Transverse colon (tissue), 4 donors: Measurements from ENCODE around the gene NR2F6. TPM values are rescaled to one million over a fixed set of nuclear protein-coding genes. Genes with fewer than 3 reads are reported as not detected.

Experiments used
- DNase-seq: peaks from one replicate; pipeline ENCODE4 v3.0.0-alpha.2; 2019
- H3K27ac ChIP-seq, 4 donors: fragments of 200-600 bp; sonication (generic); 2 replicates each; pipeline ENCODE4 v1.5.1; 2016 to 2018; ENCODE audit warnings: inconsistent platforms in 4 of 4
- H3K27me3 ChIP-seq: fragments of 200-600 bp; sonication (generic); 2 replicates; pipeline ENCODE4 v1.5.1; 2017; ENCODE audit warnings: inconsistent platforms
- H3K36me3 ChIP-seq, 4 donors: fragments of 200-600 bp; sonication (generic); 2 replicates each; pipeline ENCODE4 v1.5.1; 2017 to 2019; ENCODE audit warnings: inconsistent platforms in 4 of 4
- H3K4me1 ChIP-seq, 4 donors: fragments of 200-600 bp; sonication (generic); 2 replicates each; pipeline ENCODE4 v1.5.1; 2017 to 2020; ENCODE audit warnings: inconsistent platforms in 4 of 4
- H3K4me3 ChIP-seq, 4 donors: fragments of 200-600 bp; sonication (generic); 1 replicate in 1 of 4; 2 replicates in 3 of 4; pipeline versions ENCODE4 v1.5.1 to v1.6.1; 2017 to 2019; ENCODE audit warnings: inconsistent platforms in 4 of 4
- H3K9me3 ChIP-seq, 2 donors: fragments of 200-600 bp; sonication (generic); 2 replicates each; pipeline ENCODE4 v1.5.1; 2017 to 2019; ENCODE audit warnings: inconsistent platforms in 2 of 2
- EP300 ChIP-seq: sonication (generic); formaldehyde crosslinking; IDR thresholded peaks from one replicate; pipeline ENCODE4 v1.6.1; 2017; ENCODE audit warnings: antibody characterized with exemption, low read depth
- POLR2A ChIP-seq: fragments of 450-650 bp; IDR thresholded peaks from one replicate; pipeline ENCODE4 v1.6.1; 2016; ENCODE audit warnings: antibody characterized with exemption, mild to moderate bottlenecking, moderate library complexity
- POLR2AphosphoS5 ChIP-seq, 3 donors: sonication (generic); formaldehyde crosslinking; IDR thresholded peaks; one replicate each; pipeline ENCODE4 v1.6.1; 2016; ENCODE audit warnings: antibody characterized with exemption in 3 of 3
- WGBS, 2 donors: methylation state at CpG; one replicate each; pipeline ENCODE4 v1.1.5; 2018; ENCODE audit warnings: low coverage in 1 of 2; 5-methylcytosine and 5-hydroxymethylcytosine counted together
- in situ Hi-C, 4 donors: fragments of 200-750 bp; cut with MboI; loops; one replicate each; pipeline versions ENCODE4 v1.15.0 to v1.15.1; 2017; ENCODE audit warnings: low sequenced_read_pairs in 3 of 4, low pct_ligation_motif_present in 1 of 4, low pct_unique_long_range_greater_than_20kb in 1 of 4
- intact Hi-C: fragments of 100-400 bp; cut with DNase I; formaldehyde crosslinking; loops from one replicate; pipeline ENCODE4 v1.15.1; 2023; ENCODE audit warnings: low total_unique reads
- total RNA-seq, 4 donors: library from RNA; depleted of rRNA; stranded (reverse); fragments of >200 nt; gene quantifications; one replicate each; pipeline ENCODE4 v1.1.0, GENCODE V29; 2016
- TF ChIP-seq, protein P1 (sequence below), 5 experiments: fragments of 200-600 bp in 3 of 5; fragments of 450-650 bp in 2 of 5; sonication (generic) in 3 of 5; IDR thresholded peaks; 1 replicate in 2 of 5; 2 replicates in 3 of 5; pipeline ENCODE4 v1.5.1; 2016 to 2017; ENCODE audit warnings: antibody characterized with exemption in 5 of 5, inconsistent platforms in 3 of 5, mild to moderate bottlenecking in 2 of 5, moderate library complexity in 1 of 5

NR2F6 gene
- total RNA-seq, 4 donors from 2014 or later, result 156 to 362 (median 206) TPM

DNA sequence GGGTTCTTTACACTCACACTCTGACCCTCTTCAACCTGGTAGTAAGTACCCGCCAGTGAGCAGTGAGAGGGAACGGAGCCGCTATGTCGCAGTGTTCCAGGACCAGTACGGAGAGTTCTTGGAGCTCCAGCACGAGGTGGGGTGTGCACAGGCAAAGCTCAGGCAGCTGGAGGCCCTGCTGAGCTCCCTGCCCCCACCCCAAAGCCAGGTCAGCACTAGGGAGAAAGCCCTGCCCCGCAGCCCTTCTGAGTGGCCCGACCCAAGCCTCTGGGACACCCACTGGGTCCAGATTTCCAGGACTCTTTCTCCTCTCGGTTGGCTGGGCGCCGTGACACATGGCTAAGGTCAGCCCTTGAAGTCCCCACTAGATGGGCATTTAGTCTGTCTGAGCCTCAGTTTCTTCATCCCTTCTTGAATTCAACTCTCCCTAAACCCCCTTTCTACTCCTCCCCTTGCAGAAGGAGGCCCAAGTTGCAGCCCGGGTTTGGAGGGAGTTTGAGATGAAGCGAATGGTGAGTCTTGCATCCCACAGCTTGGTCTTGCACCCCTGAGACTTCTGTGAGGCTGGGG lies 17.8 kb downstream of the NR2F6 start:
- intact Hi-C loops, result no loop called here
- H3K9me3 ChIP-seq, result no peaks in the 10 kb centered on the region
- no peak for DNase-seq
- H3K36me3 ChIP-seq, result peaks cover 0 to 20% (median 7%) of the 10 kb centered on the region in 4 donors
- TF ChIP-seq EP300 (no peak), POLR2AphosphoS5 (IDR thresholded peaks at IDR 0.05) (no peak), POLR2A (no peak)
- TF ChIP-seq, protein P1, sequence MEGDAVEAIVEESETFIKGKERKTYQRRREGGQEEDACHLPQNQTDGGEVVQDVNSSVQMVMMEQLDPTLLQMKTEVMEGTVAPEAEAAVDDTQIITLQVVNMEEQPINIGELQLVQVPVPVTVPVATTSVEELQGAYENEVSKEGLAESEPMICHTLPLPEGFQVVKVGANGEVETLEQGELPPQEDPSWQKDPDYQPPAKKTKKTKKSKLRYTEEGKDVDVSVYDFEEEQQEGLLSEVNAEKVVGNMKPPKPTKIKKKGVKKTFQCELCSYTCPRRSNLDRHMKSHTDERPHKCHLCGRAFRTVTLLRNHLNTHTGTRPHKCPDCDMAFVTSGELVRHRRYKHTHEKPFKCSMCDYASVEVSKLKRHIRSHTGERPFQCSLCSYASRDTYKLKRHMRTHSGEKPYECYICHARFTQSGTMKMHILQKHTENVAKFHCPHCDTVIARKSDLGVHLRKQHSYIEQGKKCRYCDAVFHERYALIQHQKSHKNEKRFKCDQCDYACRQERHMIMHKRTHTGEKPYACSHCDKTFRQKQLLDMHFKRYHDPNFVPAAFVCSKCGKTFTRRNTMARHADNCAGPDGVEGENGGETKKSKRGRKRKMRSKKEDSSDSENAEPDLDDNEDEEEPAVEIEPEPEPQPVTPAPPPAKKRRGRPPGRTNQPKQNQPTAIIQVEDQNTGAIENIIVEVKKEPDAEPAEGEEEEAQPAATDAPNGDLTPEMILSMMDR (IDR thresholded peaks at IDR 0.05), result no peak
- H3K4me1 ChIP-seq, result peaks cover 5 to 22% (median 14%) of the 10 kb centered on the region in 4 donors
- H3K27me3 ChIP-seq, result no peaks in the 10 kb centered on the region
- H3K27ac ChIP-seq, result no peak overlapping the region
- WGBS, 2 donors, result 82 to 100% methylated on average over 3 to 13 of the region's 13 CpGs
- in situ Hi-C loops, result no loop called here
- H3K4me3 ChIP-seq, result no peak overlapping the region

DNA sequence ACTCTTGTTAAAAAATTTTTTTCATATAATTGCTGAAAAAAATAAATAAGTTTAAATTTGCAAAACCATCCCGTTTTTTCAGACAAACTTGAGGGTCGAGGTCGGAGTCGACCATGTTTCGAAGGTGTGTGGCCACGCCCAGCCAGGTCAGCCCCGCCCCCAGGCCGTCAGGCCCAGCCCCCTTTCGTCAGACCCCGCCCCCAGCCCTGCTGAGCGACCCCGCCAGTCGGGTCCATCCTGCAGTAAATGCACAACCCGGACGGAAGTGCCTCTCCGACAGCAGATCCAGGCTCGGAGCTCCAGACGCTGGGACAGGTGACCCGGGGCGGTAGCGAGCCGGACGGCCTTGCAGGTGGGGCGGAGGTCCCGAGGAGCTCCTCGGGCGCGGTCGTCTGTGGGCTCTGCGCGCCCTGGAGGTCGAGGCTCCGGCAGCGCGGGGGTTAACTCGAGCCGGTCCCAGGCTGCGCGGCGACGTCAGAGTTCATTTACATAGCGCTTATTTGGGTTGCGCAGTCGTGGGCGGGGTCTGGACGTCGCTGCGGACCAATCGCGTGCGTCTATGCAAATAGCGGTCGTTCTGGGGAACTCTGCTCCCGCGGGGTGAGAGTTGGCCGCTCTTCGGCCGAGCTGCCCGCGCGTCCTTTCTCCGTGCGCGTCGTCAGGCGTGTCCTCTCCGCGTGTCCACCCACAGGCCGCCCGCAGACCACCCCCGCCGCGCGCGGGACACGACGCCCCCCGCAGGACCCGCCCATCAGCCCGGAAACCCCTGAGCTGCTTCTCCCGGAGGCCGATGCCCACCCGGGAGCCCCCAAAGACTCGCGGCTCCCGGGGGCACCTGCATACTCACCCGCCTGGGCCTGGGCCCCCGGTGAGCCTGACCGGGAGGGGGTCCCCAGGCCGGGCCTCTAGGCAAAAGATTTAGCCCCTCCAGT lies 19.5 kb downstream of the NR2F6 start, which contains the start of gene OCEL1:
Gene OCEL1 (plus strand): TSS at position 225 of the 932 bp plus-strand sequence. CDS start 22 bp downstream, at position 247.
- H3K27me3 ChIP-seq, result no peaks in the 10 kb centered on the region
- peak; percentile 99 for DNase-seq
- H3K27ac ChIP-seq, result peak within 1 kb of the TSS; percentile 94 to 97 (median 94)
- in situ Hi-C loops (no loop called here), intact Hi-C loops (no loop called here)
- TF ChIP-seq, protein P1 (IDR thresholded peaks at IDR 0.05), result no peak
- TF ChIP-seq POLR2AphosphoS5 (IDR thresholded peaks at IDR 0.05) (peak; percentile 71 to 86 (median 86)), POLR2A (peak; percentile 86), EP300 (peak; percentile 66)
- H3K36me3 ChIP-seq, result peaks cover 0 to 4% (median 2%) of the 10 kb centered on the region in 4 donors
- 1% methylated on average over 25 of the region's 90 CpGs; no CpG with 5 or more reads in 1 of the 2 donors for WGBS, 2 donors
- peak within 1 kb of the TSS; percentile 42 to 88 (median 57) for H3K4me3 ChIP-seq
- no peaks in the 10 kb centered on the region for H3K9me3 ChIP-seq
- H3K4me1 ChIP-seq, result peaks cover 5 to 22% (median 14%) of the 10 kb centered on the region in 4 donors

DNA sequence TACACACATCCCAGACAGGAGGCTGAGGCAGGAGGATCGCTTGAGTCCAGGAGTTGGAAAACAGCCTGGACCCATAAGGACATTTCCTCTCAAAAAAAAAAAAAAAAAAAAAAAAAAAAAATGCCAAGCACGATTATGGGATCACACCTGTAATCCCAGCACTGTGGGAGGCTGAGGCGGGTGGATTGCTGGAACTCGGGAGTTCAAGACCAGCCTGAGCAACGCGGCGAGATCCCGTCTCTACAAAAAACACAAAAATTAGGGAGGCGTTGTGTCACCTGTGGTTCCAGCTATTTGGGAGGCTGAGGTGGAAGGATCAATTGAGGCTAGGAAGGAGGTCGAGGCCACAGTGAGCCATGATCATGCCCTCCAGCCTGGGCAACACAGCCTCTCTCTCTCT lies 20.7 kb downstream of the NR2F6 start:
- peak overlapping the region in 2 of 4 donors; percentile 94 to 95 for H3K27ac ChIP-seq
- in situ Hi-C loops, result no loop called here
- 33 to 76% methylated on average over 2 to 10 of the region's 10 CpGs for WGBS, 2 donors
- TF ChIP-seq POLR2AphosphoS5 (IDR thresholded peaks at IDR 0.05) (no peak), EP300 (no peak), POLR2A (no peak)
- TF ChIP-seq, protein P1 (IDR thresholded peaks at IDR 0.05), result no peak
- DNase-seq, result no peak
- H3K4me3 ChIP-seq, result peak overlapping the region in 1 of 4 donors; percentile 88
- H3K4me1 ChIP-seq, result peaks cover 5 to 26% (median 18%) of the 10 kb centered on the region in 4 donors
- peaks cover 0 to 3% (median 1%) of the 10 kb centered on the region in 4 donors for H3K36me3 ChIP-seq
- no peaks in the 10 kb centered on the region for H3K9me3 ChIP-seq
- intact Hi-C loops, result no loop called here
- H3K27me3 ChIP-seq, result no peaks in the 10 kb centered on the region

DNA sequence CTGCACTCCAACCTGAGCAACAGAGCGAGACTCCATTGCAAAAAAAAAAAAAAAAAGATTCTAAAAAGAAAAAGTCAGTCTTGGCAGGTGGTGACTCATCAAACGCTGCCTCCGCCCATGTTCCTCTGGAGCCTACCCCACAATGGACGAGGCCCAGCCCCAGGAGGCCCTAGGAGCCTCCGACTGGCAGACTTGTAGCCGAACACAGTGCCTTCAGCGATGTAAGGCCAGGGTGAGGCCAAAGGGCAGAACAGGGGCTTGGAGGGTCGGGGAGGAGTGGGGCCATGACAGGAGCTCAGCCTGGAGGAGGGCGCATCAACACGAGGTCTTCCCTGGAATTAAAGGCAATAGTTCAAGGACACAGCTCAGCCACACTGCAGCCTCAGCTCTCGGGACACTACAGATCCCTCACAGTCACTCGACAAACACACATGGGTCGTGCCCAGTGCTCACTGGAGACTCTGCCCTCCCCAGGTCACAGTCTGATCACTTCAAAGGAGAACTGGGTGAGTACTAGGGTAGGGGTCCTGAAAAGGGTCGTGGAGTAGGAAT lies 25.4 kb downstream of the NR2F6 start:
- H3K27ac ChIP-seq, result peak overlapping the region in 1 of 4 donors; percentile 3

More for the DNA sequence above, 25.4 kb downstream of the NR2F6 start:
- no peak overlapping the region for H3K4me3 ChIP-seq
- intact Hi-C loops, result no loop called here
- 19 to 31% methylated on average over 3 to 14 of the region's 14 CpGs for WGBS, 2 donors
- H3K9me3 ChIP-seq, result no peaks in the 10 kb centered on the region
- peaks cover 4 to 19% (median 14%) of the 10 kb centered on the region in 4 donors for H3K4me1 ChIP-seq
- DNase-seq, result peak; percentile 52
- H3K27me3 ChIP-seq, result no peaks in the 10 kb centered on the region
- H3K36me3 ChIP-seq, result peaks cover 0 to 12% (median 5%) of the 10 kb centered on the region in 4 donors
- in situ Hi-C loops, result no loop called here
- TF ChIP-seq EP300 (no peak), POLR2AphosphoS5 (IDR thresholded peaks at IDR 0.05) (no peak), POLR2A (no peak)
- TF ChIP-seq, protein P1 (IDR thresholded peaks at IDR 0.05), result no peak
